COLO668 (cell line): ENCODE data around the gene DDR2.
"Not testable (repeated sequence)": the region's sequence is repeated elsewhere in the genome, so short reads cannot be mapped to it uniquely, and the experiment has no call there.

Experiments used
- DNase-seq: peaks from one replicate; lab custom pipeline; 2025; ENCODE audit not compliant: unreplicated experiment; lab: John Stamatoyannopoulos, UW

The DDR2 gene

GRCh38 chr1:162717548-162718184 lies 85.4 kb downstream of the DDR2 start:
- DNase-seq: no peak

GRCh38 chr1:162719678-162720077 lies 87.4 kb downstream of the DDR2 start:
- DNase-seq: no peak

- DNase-seq: no peak
Measured at GRCh38 chr1:162720996-162721395, 88.7 kb downstream of the DDR2 start.

- DNase-seq: no peak
Measured at GRCh38 chr1:162721471-162721870, 89.2 kb downstream of the DDR2 start.

GRCh38 chr1:162722036-162722435 lies 89.8 kb downstream of the DDR2 start:
- DNase-seq: no peak

GRCh38 chr1:162724583-162725120 lies 92.4 kb downstream of the DDR2 start:
- DNase-seq: no peak

- DNase-seq: no peak
Measured at GRCh38 chr1:162725301-162725837, 93.1 kb downstream of the DDR2 start.

- DNase-seq: no peak
Measured at GRCh38 chr1:162726555-162726954, 94.3 kb downstream of the DDR2 start.

GRCh38 chr1:162727493-162727892 lies 95.2 kb downstream of the DDR2 start:
- DNase-seq: not testable (repeated sequence)

- no peak for DNase-seq
Measured at GRCh38 chr1:162728573-162728972, 96.3 kb downstream of the DDR2 start.

- DNase-seq: not testable (repeated sequence)
Measured at GRCh38 chr1:162729195-162729774, 97.0 kb downstream of the DDR2 start.

GRCh38 chr1:162732094-162732493 lies 99.8 kb downstream of the DDR2 start:
- no peak for DNase-seq

- DNase-seq: no peak
Measured at GRCh38 chr1:162732566-162733335, 100.5 kb downstream of the DDR2 start.

GRCh38 chr1:162733336-162733590 lies 101.0 kb downstream of the DDR2 start:
- DNase-seq: no peak

- no peak for DNase-seq
Measured at GRCh38 chr1:162734047-162734446, 101.8 kb downstream of the DDR2 start.

- DNase-seq: no peak
Measured at GRCh38 chr1:162736184-162736583, 103.9 kb downstream of the DDR2 start.

GRCh38 chr1:162736633-162737067 lies 104.4 kb downstream of the DDR2 start:
- no peak for DNase-seq

- no peak for DNase-seq
Measured at GRCh38 chr1:162740755-162741154, 108.5 kb downstream of the DDR2 start.

- DNase-seq: no peak
Measured at GRCh38 chr1:162741574-162741973, 109.3 kb downstream of the DDR2 start.

- DNase-seq: not testable (repeated sequence)
Measured at GRCh38 chr1:162746264-162746942, 114.1 kb downstream of the DDR2 start.

GRCh38 chr1:162753001-162753658 lies 120.9 kb downstream of the DDR2 start:
- DNase-seq: no peak
